ENCODE measurements around the gene PDILT. TPM values are rescaled to one million over a fixed set of nuclear protein-coding genes. Genes with fewer than 3 reads are reported as not detected.

Gene PDILT
- total RNA-seq, 1 experiment from 2014 or later, result not detected

DNA sequence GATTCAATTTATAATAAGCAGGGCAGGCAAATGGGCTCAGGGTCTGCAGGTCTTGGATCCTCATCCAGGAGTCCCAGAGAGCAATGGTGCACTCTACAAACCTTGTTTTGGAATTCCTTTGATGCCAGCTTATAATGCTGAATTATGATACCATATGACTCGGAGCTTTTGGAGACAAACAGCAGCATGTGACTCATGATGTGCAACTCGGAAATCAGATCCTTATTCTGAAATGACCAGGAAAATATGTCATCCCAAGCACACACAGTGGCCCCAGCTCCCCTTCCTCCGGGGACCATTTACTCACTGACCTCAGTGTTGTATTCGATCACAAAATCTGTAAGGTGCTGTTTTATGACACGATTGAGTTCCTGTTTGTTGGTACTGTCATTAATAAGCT lies 31.8 kb downstream of the PDILT start:
- CTCF ChIA-PET, result no interaction called here

DNA sequence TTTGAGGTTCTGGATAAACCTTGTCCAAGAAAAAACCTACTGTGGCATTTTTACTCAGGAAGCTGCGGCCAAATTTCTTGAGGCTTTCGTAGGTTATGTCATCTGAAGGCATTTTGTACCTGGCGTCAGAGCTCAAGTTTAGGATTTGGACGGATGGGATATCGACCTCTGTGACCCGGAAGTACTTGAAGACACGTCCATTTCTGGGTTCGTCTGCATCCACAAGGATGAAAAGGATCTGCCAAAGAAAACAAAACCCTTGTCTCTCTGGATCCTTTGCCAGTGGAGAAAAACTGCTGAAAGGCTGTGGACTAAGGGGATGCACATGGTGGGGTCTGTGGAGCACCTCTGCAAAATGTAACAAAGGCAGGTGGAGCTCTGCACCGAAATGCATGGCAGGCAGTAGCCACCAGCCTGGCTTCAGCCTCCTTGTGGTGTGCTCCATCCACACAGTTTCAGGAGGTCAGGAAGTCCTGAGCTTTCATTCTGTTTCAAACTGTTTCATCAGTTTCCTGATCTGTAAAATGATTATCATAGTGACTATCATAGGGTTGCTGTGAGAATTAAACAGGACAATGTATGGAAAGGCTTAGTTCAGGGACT lies 35.0 kb downstream of the PDILT start:
- Histone ChIP-seq H3K27me3 (ENCODE audit: insufficient read depth, low read depth) (no peaks in the 10 kb centered on the region; the same call in 1 of the 2 replicates), H3F3A (ENCODE audit: insufficient read depth, low read depth) (no peaks in the 10 kb centered on the region), H3K36me3 (ENCODE audit: low read depth) (no peaks in the 10 kb centered on the region), H3K27ac (no peak overlapping the region), H3K4me1 (replicated peaks; ENCODE audit: insufficient read depth) (no peaks in the 10 kb centered on the region), H4K20me1 (ENCODE audit: insufficient read depth) (no peaks in the 10 kb centered on the region), H3K9me3 (ENCODE audit: insufficient read depth, low read depth) (no peaks in the 10 kb centered on the region), H3K4me2 (no peak overlapping the region), H2AFZ (no peak overlapping the region), H3K9me2 (ENCODE audit: insufficient read depth) (no peaks in the 10 kb centered on the region), H3K79me2 (ENCODE audit: low read depth) (no peaks in the 10 kb centered on the region), H3K4me3 (no peak overlapping the region)
- no peak for DNase-seq
- BruUV-seq (replicated peaks), result no TSS peak
- intact Hi-C loops (cut with micrococcal nuclease; ENCODE audit: unreplicated experiment), result no loop called here
- ChIA-PET CTCF (no interaction called here), POLR2A (ENCODE audit: unreplicated experiment) (no interaction called here)
- TF ChIP-seq, protein P1, sequence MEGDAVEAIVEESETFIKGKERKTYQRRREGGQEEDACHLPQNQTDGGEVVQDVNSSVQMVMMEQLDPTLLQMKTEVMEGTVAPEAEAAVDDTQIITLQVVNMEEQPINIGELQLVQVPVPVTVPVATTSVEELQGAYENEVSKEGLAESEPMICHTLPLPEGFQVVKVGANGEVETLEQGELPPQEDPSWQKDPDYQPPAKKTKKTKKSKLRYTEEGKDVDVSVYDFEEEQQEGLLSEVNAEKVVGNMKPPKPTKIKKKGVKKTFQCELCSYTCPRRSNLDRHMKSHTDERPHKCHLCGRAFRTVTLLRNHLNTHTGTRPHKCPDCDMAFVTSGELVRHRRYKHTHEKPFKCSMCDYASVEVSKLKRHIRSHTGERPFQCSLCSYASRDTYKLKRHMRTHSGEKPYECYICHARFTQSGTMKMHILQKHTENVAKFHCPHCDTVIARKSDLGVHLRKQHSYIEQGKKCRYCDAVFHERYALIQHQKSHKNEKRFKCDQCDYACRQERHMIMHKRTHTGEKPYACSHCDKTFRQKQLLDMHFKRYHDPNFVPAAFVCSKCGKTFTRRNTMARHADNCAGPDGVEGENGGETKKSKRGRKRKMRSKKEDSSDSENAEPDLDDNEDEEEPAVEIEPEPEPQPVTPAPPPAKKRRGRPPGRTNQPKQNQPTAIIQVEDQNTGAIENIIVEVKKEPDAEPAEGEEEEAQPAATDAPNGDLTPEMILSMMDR (conservative IDR thresholded peaks at IDR 0.05), result no peak
- no peak for TF ChIP-seq EZH2 (IDR thresholded peaks at IDR 0.05; ENCODE audit: low read depth)

More for the DNA sequence above, 31.8 kb downstream of the PDILT start:
- no TSS peak for BruUV-seq (replicated peaks)
- Histone ChIP-seq H3K27me3 (ENCODE audit: insufficient read depth, low read depth) (no peaks in the 10 kb centered on the region), H3F3A (ENCODE audit: insufficient read depth, low read depth) (no peaks in the 10 kb centered on the region), H3K79me2 (ENCODE audit: low read depth) (no peaks in the 10 kb centered on the region), H4K20me1 (ENCODE audit: insufficient read depth) (no peaks in the 10 kb centered on the region), H3K4me3 (no peak overlapping the region), H3K27ac (no peak overlapping the region), H3K36me3 (ENCODE audit: low read depth) (no peaks in the 10 kb centered on the region), H3K4me2 (no peak overlapping the region), H2AFZ (no peak overlapping the region), H3K4me1 (replicated peaks; ENCODE audit: insufficient read depth) (no peaks in the 10 kb centered on the region), H3K9me2 (ENCODE audit: insufficient read depth) (no peaks in the 10 kb centered on the region), H3K9me3 (ENCODE audit: insufficient read depth, low read depth) (no peaks in the 10 kb centered on the region)
- TF ChIP-seq, protein P1 (conservative IDR thresholded peaks at IDR 0.05), result no peak
- TF ChIP-seq EZH2 (IDR thresholded peaks at IDR 0.05; ENCODE audit: low read depth), result no peak
- POLR2A ChIA-PET (ENCODE audit: unreplicated experiment), result no interaction called here
- no peak for DNase-seq
- intact Hi-C loops (cut with micrococcal nuclease; ENCODE audit: unreplicated experiment), result no loop called here

DNA sequence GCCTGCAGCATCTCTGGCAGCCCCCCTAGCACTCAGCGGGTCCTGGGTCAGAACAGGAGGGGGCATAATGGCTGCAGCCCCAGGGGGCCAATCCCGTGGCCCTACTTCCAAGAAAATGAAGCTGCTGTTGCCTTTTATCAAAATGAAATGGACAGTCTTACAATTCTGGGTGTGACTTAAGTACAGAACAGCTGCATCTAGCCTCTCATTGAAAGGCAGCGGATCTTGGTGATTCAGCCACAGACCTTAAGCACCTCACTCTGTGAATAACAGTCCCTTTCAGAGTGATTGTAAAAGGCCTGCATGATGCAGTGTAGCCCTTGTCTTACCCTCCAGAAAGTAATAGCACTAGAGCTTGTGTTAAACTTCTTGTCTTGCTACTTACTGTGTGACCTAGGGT lies 40.5 kb downstream of the PDILT start:
- Histone ChIP-seq H2AFZ (no peak overlapping the region), H3K36me3 (ENCODE audit: low read depth) (no peaks in the 10 kb centered on the region), H3F3A (ENCODE audit: insufficient read depth, low read depth) (no peaks in the 10 kb centered on the region), H3K27me3 (ENCODE audit: insufficient read depth, low read depth) (peaks cover 16% of the 10 kb centered on the region), H3K4me2 (no peak overlapping the region), H4K20me1 (ENCODE audit: insufficient read depth) (no peaks in the 10 kb centered on the region), H3K9me2 (ENCODE audit: insufficient read depth) (no peaks in the 10 kb centered on the region), H3K4me1 (replicated peaks; ENCODE audit: insufficient read depth) (no peaks in the 10 kb centered on the region), H3K4me3 (no peak overlapping the region), H3K79me2 (ENCODE audit: low read depth) (no peaks in the 10 kb centered on the region), H3K9me3 (ENCODE audit: insufficient read depth, low read depth) (no peaks in the 10 kb centered on the region), H3K27ac (no peak overlapping the region)
- CTCF ChIA-PET, result interaction anchor here (0.6 kb wide), 1 partner anchor 63 kb away, joined by 3 read pairs; no protein-coding TSS in a partner anchor
- no TSS peak for BruUV-seq (replicated peaks)
- no peak for TF ChIP-seq EZH2 (IDR thresholded peaks at IDR 0.05; ENCODE audit: low read depth)
- TF ChIP-seq, protein P1 (conservative IDR thresholded peaks at IDR 0.05), result no peak
- intact Hi-C loops (cut with micrococcal nuclease; ENCODE audit: unreplicated experiment), result no loop called here
- POLR2A ChIA-PET (ENCODE audit: unreplicated experiment), result no interaction called here
- DNase-seq, result no peak
